Kasumi-1 (cell line): Measurements from ENCODE around the gene OLFML2B.

ENCODE experiments used
- DNase-seq, 2 experiments: peaks; one replicate each; lab custom pipeline; 2025; lab: John Stamatoyannopoulos, UW

Gene OLFML2B

DNA sequence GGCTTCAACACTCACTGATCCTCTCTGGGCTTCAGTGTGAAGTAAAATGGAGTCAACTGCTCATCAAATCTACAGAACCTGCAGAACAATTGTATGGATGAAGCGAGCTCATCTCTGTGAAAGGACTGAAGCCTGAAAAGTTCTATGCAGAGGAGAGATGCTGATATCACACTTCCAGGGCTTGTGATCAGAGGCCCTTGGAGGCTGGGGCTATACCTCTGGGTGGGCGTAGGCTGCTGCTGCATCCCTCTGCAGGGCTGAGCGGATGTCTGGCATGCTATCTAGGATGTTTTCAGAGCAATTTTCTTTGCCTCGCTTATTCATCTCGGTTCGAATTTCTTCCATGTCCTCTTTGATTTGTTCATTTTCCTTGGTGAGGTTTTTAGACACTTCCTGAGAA lies 17.6 kb downstream of the OLFML2B start:
- no peak for DNase-seq

- no peak for DNase-seq
These were observed 19.2 kb downstream of the OLFML2B start for GRCh38 chr1:162004441-162004950.

GRCh38 chr1:162003830-162004215 lies 19.8 kb downstream of the OLFML2B start:
- peak; percentile 93 to 95 for DNase-seq

- DNase-seq = peak in 1 of 2 experiments; percentile 50
These were observed 20.4 kb downstream of the OLFML2B start for GRCh38 chr1:162003061-162003829.

DNA sequence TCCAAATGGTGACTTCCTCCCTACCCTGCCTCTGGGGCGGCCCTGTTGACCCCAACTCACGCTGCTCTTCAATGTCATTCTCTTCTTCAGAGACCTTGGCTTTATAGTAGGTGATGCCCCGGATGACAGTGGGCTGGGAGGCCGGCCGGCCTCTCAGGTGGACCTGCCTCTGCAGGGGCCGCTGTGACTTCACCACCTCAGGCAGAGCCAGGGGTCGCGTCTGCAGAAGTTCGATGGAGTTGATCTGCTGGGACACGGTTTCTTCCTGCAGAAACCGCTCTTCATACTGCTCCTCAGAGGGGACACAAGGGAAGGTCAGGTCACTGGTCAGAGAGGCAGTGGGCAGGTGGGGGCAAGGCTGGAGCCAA lies 23.6 kb downstream of the OLFML2B start:
- no peak for DNase-seq

DNA sequence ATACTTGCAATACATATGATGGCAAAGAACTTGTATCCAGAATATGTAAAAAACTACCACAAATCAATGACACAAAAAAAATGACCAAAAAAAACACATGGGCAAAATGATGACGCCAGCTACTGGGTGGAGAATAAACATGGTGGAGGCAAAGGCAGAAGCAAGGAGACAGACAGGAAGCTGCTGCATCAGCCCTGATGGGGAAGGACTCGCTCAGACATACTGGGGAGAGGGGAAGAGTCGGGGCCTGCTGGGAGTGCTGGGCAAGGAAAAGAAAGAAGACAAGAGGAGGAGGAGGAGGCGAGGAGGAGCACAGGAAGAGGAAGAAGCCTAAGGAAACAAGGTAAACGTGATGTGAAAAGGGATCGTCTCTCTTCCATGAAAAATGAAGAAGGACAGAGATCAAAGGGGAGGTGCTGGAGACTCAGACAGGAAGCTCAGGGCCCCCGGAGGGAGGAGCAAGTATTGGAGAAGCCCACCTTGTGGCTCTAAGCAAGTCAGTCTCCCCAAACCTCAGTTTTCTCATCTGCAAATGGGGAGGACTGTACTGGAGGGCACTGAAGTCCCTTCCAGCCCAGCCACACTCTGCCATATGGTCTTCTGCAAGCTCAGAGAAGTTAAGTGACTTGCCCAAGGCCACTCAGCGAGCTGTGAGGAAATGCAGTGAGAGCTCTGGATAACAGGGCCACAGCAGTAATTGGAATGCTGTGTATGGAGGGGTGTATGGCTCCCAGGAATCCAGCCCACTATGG lies 24.2 kb downstream of the OLFML2B start:
- DNase-seq = peak in 1 of 2 experiments; percentile 25

DNA sequence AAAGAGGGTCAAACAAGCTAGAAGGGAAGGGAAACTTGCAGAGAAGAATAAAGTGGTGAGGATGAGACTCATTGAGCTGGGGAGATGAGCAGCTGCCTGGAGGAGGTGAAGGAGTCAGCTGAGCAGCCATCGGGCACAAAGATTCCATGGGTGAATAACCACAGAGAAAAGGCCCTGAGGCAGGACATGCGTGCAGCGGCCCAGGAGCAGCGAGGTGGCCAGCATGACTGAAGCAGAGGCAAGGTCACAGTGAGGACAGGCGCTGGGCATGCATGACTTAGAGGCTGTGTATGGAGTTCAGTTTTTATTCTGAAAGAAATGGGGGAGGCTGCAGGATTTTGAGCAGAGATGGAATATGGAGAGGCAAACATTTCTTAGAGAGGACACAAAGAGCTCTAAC lies 24.9 kb downstream of the OLFML2B start:
- no peak for DNase-seq

DNA sequence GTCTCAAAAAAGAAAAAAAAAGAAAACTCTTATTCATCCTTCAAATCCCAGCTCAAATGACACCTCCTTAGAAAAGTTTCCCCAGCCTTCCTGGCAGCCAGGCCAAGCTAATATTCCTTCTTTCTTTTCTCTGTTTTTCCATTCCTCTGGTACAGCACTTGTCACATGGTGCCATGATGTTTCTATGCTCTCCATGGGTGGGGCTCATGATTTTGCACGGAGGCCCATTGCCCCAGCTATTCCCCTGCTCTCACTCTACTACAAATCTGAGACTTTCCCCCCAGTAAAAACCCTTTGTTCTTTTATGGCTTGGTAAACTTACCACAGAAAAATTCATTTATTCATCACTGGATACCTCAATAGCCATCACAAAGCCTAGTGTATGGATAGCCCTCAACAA lies 26.5 kb downstream of the OLFML2B start:
- no peak for DNase-seq

DNA sequence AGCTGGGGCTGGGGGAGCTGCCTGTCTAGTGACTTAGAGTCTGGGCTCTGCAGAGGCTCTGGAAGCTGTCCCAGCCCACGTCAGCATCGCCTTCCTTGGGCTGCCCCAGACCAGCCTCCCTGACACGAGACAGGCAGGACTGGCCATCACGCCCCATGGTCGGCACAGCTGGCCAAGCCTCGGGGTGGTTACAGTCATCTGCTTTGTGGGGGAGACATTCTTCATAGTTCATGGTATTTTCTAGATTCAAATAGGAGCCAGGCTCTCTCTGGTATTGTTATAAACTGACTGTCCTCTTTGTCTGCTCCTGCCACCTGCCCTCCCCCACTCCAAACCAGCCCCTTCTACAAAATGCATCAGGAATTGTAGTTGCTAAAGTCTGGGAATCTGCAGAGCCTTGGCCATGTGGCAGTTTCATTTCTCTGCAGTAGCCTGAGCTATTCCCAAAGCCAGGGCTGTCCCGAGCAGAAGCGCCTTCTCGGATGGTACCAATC lies 29.4 kb downstream of the OLFML2B start:
- no peak for DNase-seq

- no peak for DNase-seq
These were observed 30.1 kb downstream of the OLFML2B start for GRCh38 chr1:161993576-161993975.

GRCh38 chr1:161989786-161990185 lies 33.9 kb downstream of the OLFML2B start:
- DNase-seq = no peak

GRCh38 chr1:161989108-161989507 lies 34.6 kb downstream of the OLFML2B start:
- DNase-seq = no peak

GRCh38 chr1:161988413-161988812 lies 35.3 kb downstream of the OLFML2B start:
- no peak for DNase-seq

GRCh38 chr1:161987872-161988271 lies 35.8 kb downstream of the OLFML2B start:
- DNase-seq = no peak

GRCh38 chr1:161987303-161987702 lies 36.4 kb downstream of the OLFML2B start:
- no peak for DNase-seq

GRCh38 chr1:161986328-161986727 lies 37.3 kb downstream of the OLFML2B start:
- no peak for DNase-seq

GRCh38 chr1:161985301-161985822 lies 38.3 kb downstream of the OLFML2B start:
- no peak for DNase-seq

- no peak for DNase-seq
These were observed 39.9 kb downstream of the OLFML2B start for GRCh38 chr1:161983725-161984124.

- no peak for DNase-seq
These were observed 40.8 kb downstream of the OLFML2B start for GRCh38 chr1:161982917-161983316.

DNA sequence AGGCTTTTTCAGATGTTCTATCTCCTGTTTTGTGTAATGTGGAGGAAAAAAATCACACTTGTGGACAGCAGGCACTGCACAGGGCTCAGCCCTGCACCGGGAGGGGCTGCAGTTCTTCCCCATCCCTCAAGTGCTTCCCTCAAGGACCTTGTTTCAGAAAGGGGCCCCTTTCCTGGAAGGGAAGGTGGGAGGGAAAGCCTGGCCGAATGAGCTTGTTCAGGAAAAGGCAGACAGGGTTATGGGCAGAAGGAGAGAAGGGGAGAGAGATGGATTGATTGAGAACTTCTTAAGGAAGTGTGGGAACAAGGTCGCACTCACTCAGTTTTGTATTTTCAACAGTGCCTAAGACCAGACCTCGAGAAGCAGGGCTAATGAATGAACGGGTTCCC lies 41.2 kb downstream of the OLFML2B start:
- DNase-seq = no peak

GRCh38 chr1:161981735-161982506 lies 41.7 kb downstream of the OLFML2B start:
- DNase-seq = no peak

DNA sequence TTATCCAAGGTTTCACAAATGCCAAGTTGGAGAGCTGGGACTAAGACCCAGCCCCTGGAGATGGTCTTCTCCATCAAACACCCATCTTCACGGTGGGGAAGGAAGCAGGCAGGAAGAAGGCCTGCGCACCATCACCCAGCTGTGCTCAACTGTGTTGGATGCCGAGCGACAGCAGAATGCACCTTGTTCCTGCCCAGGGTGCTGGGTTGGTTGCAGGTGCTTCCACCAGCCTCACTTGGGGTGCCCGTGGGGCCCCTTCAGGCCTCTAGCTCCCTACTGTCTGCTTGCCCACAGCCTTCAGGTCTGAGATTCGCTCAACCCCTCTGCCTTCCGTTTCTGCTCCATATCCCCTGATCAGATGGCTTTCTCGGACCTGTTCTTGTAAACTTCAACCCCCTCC lies 42.5 kb downstream of the OLFML2B start:
- no peak for DNase-seq
